DOHH2 (cell line): ENCODE measurements around the gene SEPTIN5.

Source experiments
- H3F3A ChIP-seq: fragments of 200-600 bp; sonication (generic), shearing (Covaris generic); 2 replicates; pipeline ENCODE4 v1.6.0; 2016; ENCODE audit warnings: antibody characterized with exemption, mild to moderate bottlenecking; ENCODE audit not compliant: control insufficient read depth, insufficient read depth
- H3K27ac ChIP-seq: fragments of 200-600 bp; sonication (generic); 2 replicates; pipeline ENCODE4 v1.5.1; 2014; ENCODE audit warnings: low read depth, mild to moderate bottlenecking, low read length, moderate library complexity
- H3K27me3 ChIP-seq: fragments of 200-600 bp; sonication (generic); 2 replicates; pipeline ENCODE4 v1.6.1; 2014; ENCODE audit warnings: mild to moderate bottlenecking, low read length, mixed read lengths; ENCODE audit not compliant: control insufficient read depth
- H3K36me3 ChIP-seq: fragments of 200-600 bp; sonication (generic); 2 replicates; pipeline ENCODE4 v1.6.1; 2014; ENCODE audit warnings: mild to moderate bottlenecking, low read length, moderate library complexity, mixed read lengths; ENCODE audit not compliant: control insufficient read depth
- H3K4me1 ChIP-seq: fragments of 200-600 bp; sonication (generic); 2 replicates; pipeline ENCODE4 v1.6.1; 2014; ENCODE audit warnings: mild to moderate bottlenecking, low read length, mixed read lengths; ENCODE audit not compliant: control insufficient read depth
- H3K4me2 ChIP-seq: fragments of 200-600 bp; sonication (generic); 2 replicates; pipeline ENCODE4 v1.6.0; 2014; ENCODE audit warnings: mild to moderate bottlenecking, low read length, moderate library complexity
- H3K4me3 ChIP-seq: fragments of 200-600 bp; sonication (generic); 2 replicates; pipeline ENCODE4 v1.5.1; 2014; ENCODE audit warnings: mild to moderate bottlenecking, low read length, mixed read lengths
- H3K79me2 ChIP-seq: fragments of 200-600 bp; sonication (generic); 2 replicates; pipeline ENCODE4 v1.6.1; 2014; ENCODE audit warnings: mild to moderate bottlenecking, low read length, mixed read lengths; ENCODE audit not compliant: control insufficient read depth
- H3K9me2 ChIP-seq: fragments of 200-600 bp; sonication (generic); replicated peaks from 2 replicates; pipeline ENCODE4 v1.6.1; 2014; ENCODE audit warnings: mild to moderate bottlenecking, low read length, mixed read lengths; ENCODE audit not compliant: control insufficient read depth
- H3K9me3 ChIP-seq: fragments of 200-600 bp; sonication (generic); 2 replicates; pipeline ENCODE4 v1.6.1; 2014; ENCODE audit warnings: antibody characterized with exemption, low read length, mixed read lengths; ENCODE audit not compliant: control insufficient read depth, insufficient read depth
- H4K20me1 ChIP-seq: fragments of 200-600 bp; sonication (generic); 2 replicates; pipeline ENCODE4 v1.6.0; 2014; ENCODE audit warnings: low read depth, mild to moderate bottlenecking, antibody characterized with exemption, low read length, moderate library complexity; ENCODE audit not compliant: control insufficient read depth, insufficient read depth
- EZH2phosphoT487 ChIP-seq: fragments of 200-600 bp; sonication (generic); IDR thresholded peaks from 2 replicates; pipeline ENCODE4 v1.6.1; 2017; ENCODE audit warnings: borderline replicate concordance, mild to moderate bottlenecking, antibody characterized with exemption, low read length, moderate library complexity, mixed read lengths
- TF ChIP-seq, protein P1 (sequence below): fragments of 200-600 bp; sonication (generic); IDR thresholded peaks from one replicate; pipeline ENCODE4 v1.5.1; 2014; ENCODE audit warnings: antibody characterized with exemption, mild to moderate bottlenecking, low read depth, low read length; ENCODE audit not compliant: poor library complexity, severe bottlenecking

SEPTIN5 gene

DNA sequence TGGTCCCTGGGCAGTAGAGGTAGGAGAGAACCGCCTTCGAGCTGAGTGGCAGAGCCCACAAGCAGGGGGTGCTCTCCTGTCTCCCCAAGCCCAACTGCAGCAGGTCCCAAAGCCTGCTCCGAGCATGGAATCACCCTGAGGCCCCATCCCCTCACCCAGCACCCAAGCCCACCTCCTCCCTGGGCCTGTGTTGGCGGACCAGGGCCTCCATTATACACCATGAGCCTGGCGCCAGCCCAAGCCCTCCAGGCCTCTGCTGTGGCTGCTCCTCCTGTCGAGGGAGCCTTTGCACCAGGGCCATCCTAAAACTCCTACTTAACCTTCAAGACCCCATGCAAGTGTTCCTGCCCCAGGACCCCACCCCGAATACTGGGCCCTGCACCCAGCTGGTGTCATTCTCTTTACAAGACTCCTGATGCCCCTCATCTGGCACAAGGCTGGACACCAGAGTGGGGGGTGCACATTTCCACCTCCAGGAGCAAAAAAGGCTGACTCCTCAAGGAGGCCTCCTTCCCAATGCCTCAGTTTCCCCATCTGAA, 25.7 kb downstream of the SEPTIN5 start:
- Histone ChIP-seq H4K20me1 (no peaks in the 10 kb centered on the region; the same call in 1 of the 2 replicates), H3K27ac (no peak overlapping the region)
- TF ChIP-seq, protein P1, sequence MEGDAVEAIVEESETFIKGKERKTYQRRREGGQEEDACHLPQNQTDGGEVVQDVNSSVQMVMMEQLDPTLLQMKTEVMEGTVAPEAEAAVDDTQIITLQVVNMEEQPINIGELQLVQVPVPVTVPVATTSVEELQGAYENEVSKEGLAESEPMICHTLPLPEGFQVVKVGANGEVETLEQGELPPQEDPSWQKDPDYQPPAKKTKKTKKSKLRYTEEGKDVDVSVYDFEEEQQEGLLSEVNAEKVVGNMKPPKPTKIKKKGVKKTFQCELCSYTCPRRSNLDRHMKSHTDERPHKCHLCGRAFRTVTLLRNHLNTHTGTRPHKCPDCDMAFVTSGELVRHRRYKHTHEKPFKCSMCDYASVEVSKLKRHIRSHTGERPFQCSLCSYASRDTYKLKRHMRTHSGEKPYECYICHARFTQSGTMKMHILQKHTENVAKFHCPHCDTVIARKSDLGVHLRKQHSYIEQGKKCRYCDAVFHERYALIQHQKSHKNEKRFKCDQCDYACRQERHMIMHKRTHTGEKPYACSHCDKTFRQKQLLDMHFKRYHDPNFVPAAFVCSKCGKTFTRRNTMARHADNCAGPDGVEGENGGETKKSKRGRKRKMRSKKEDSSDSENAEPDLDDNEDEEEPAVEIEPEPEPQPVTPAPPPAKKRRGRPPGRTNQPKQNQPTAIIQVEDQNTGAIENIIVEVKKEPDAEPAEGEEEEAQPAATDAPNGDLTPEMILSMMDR, result no peak
- TF ChIP-seq EZH2phosphoT487, result no peak

GRCh38 chr22:19740586-19740985, 26.3 kb downstream of the SEPTIN5 start:
- Histone ChIP-seq H3K79me2 (no peaks in the 10 kb centered on the region), H3K4me1 (no peaks in the 10 kb centered on the region), H3K9me2 (no peaks in the 10 kb centered on the region), H3K36me3 (no peaks in the 10 kb centered on the region), H3K4me2 (no peak overlapping the region), H4K20me1 (no peaks in the 10 kb centered on the region; the same call in 1 of the 2 replicates), H3K27me3 (no peaks in the 10 kb centered on the region), H3K4me3 (no peak overlapping the region), H3K27ac (no peak overlapping the region), H3F3A (no peaks in the 10 kb centered on the region), H3K9me3 (no peaks in the 10 kb centered on the region)
- TF ChIP-seq, protein P1, result no peak
- no peak for TF ChIP-seq EZH2phosphoT487

More for the DNA sequence above, 25.7 kb downstream of the SEPTIN5 start:
- Histone ChIP-seq H3K36me3 (no peaks in the 10 kb centered on the region), H3K4me1 (no peaks in the 10 kb centered on the region), H3K9me3 (no peaks in the 10 kb centered on the region), H3K79me2 (no peaks in the 10 kb centered on the region), H3K4me3 (no peak overlapping the region), H3F3A (no peaks in the 10 kb centered on the region), H3K27me3 (no peaks in the 10 kb centered on the region), H3K9me2 (no peaks in the 10 kb centered on the region), H3K4me2 (no peak overlapping the region)

GRCh38 chr22:19741053-19741452, 26.8 kb downstream of the SEPTIN5 start:
- Histone ChIP-seq H3K4me2 (no peak overlapping the region), H3K36me3 (no peaks in the 10 kb centered on the region), H3K4me1 (no peaks in the 10 kb centered on the region)

More at GRCh38 chr22:19741053-19741452, 26.8 kb downstream of the SEPTIN5 start:
- TF ChIP-seq, protein P1, result no peak
- no peak for TF ChIP-seq EZH2phosphoT487
- Histone ChIP-seq H4K20me1 (no peaks in the 10 kb centered on the region; the same call in 1 of the 2 replicates), H3F3A (no peaks in the 10 kb centered on the region), H3K27me3 (no peaks in the 10 kb centered on the region), H3K9me2 (no peaks in the 10 kb centered on the region), H3K79me2 (no peaks in the 10 kb centered on the region), H3K4me3 (no peak overlapping the region), H3K9me3 (no peaks in the 10 kb centered on the region), H3K27ac (no peak overlapping the region)
